HG03457 (cell line): ENCODE results near the gene SNTB2.

Source experiments
- ATAC-seq: cut with Tn5 transposase; IDR thresholded peaks from one replicate; pipeline ENCODE4 v1.9.1; 2021; ENCODE audit warnings: moderate number of reproducible peaks; ENCODE audit not compliant: unreplicated experiment

Gene SNTB2

DNA sequence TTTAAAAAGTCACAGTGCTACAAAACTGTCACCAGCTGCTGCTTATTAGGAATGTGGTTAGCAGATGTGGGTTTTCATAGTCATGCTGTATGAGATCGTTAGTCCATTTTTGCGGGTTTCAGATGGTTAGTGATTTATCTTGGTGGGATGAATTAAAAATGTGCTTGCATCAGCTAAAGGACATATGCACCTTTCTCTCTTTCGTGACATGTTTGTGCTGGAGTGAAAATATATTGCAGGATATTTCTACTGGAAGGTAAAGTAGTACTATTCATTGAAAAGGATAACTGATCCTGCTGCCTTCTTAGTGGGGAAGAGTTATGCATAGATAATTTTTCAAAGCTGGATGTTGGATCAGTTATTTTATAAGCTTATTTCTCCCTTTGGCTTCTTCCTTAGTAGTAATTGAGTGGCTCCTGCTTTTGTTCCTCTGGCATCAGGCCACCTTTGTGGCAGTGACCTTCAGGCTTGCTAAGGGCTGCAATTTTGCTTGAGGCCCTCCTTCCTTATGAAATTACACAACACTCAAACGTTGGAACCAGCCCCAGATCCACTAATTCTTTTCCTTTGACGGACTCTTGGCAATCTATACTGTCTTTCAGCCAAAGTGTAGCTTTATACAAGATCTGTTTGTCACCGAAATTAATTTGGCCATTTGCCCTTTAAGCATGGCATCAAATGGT, 7.5 kb upstream of the SNTB2 start:
- no peak for ATAC-seq

DNA sequence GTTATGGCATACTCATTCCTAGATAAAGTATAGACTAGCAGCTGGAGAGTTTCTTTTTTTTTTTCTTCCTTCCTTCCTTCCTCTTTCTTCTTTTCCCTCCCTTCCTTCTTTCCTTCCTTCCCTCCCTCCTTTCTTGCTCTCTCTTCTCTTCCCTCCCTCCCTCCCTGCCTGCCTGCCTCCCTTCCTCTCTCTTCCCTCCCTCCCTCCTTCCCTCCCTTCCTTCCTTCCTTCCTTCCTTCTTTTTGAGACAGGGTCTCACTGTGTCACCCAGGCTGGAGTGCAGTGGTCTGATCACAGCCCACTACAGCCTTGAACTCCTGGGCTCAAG, 7.0 kb upstream of the SNTB2 start:
- ATAC-seq = no peak

DNA sequence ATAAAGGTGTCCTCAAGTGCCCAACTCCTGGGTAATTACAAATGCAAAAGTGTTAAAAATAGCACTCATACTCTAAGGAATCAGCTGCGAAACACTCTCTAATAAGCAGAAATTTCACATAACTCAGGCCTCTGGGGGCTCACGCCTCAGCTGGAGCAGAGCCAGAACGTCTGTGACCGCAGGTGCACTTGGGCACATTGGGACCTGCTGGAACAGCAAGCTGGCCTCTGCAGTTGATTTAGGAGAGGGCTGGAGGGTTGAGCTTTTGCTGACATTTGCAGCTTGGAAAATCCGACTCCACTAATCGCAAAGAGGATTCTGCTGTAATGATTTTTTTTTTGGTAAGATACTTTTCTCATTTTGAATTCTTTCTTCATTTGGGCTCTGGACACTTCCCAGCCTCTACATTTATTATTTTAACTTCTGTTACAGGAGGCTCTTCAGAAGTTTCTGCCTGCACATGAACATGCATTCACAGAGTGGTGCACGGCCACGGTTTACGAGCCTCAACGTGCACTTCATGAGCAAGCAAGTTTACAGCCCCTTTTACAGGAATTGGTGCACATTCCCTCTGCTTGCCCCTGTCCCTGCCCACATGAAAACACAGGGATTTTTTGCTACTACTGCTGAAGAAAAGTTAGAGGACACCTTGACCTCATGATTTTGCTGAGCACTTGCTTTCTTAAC, 4.1 kb upstream of the SNTB2 start:
- ATAC-seq = no peak

DNA sequence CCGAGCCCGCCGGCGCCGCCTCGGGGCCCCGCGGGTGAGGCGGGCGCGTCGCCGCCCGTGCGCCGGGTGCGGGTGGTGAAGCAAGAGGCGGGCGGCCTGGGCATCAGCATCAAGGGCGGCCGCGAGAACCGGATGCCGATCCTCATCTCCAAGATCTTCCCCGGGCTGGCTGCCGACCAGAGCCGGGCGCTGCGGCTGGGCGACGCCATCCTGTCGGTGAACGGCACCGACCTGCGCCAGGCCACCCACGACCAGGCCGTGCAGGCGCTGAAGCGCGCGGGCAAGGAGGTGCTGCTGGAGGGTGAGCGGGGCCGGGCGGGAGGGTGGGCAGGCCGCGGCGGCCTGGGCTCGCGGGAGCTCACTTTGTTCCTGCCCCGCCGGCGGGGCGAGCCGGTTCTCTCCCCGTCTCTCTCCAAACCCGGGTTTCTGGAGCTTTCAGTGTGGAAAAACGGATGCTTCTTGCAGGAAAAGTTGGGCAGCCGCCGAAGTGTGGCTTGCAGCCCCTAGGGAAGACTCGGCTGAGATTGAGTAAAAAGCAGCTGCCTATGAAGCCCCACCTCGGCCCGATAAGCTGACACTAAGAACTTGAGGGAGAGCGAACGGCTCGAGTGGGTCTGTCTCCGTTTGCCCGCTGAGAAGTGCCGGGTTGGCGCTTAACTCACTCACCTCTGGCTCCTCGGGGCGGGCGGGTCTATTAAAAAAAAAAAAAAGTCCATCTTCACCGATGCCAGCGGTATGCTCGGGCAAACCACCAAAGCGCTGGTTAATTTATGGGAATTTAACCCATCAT, 677 bp downstream of the SNTB2 start:
- peak; percentile 26 for ATAC-seq

DNA sequence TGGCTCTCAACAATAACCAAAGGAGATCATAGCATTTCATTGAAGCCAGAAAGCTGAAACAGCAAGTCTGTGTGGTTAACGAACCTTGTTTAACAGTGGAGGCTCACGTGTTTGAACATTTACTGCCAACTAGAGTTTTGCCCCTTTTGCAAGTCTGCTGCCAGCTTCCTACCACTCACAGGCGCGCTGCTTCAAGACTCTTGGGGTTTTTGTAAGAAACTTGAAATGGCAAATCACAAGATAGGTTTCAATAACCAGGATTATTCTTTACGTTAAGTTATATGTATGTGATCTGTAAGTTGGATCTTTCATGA, 1.2 kb downstream of the SNTB2 start:
- ATAC-seq = no peak

- ATAC-seq = no peak
Observed at GRCh38 chr16:69188716-69189115, 1.8 kb downstream of the SNTB2 start.

GRCh38 chr16:69190046-69190588, 3.2 kb downstream of the SNTB2 start:
- no peak for ATAC-seq

DNA sequence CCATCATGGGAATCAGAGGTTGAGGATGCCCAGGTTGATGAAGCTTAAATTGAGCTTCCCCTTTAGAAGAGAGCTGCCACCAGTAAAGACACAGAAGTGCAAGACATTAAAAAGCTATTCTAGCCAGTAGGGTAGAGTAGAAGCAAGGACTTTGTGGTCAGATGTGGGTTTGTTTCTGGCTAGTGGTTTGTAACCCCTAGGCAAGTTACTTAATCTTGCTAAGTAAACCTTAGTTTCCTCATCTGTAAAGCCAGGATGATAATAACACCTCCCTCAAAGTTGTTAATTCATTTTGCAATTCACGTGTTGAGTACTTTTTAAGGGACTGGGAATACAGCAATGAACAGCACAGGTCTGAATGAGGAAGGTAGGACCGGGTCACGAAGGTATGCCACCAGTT, 3.6 kb downstream of the SNTB2 start:
- no peak for ATAC-seq

- ATAC-seq = no peak
Observed at GRCh38 chr16:69191136-69191535, 4.2 kb downstream of the SNTB2 start.

GRCh38 chr16:69193855-69194254, 6.9 kb downstream of the SNTB2 start:
- ATAC-seq = no peak

- ATAC-seq = no peak
Observed at GRCh38 chr16:69194488-69194887, 7.5 kb downstream of the SNTB2 start.

DNA sequence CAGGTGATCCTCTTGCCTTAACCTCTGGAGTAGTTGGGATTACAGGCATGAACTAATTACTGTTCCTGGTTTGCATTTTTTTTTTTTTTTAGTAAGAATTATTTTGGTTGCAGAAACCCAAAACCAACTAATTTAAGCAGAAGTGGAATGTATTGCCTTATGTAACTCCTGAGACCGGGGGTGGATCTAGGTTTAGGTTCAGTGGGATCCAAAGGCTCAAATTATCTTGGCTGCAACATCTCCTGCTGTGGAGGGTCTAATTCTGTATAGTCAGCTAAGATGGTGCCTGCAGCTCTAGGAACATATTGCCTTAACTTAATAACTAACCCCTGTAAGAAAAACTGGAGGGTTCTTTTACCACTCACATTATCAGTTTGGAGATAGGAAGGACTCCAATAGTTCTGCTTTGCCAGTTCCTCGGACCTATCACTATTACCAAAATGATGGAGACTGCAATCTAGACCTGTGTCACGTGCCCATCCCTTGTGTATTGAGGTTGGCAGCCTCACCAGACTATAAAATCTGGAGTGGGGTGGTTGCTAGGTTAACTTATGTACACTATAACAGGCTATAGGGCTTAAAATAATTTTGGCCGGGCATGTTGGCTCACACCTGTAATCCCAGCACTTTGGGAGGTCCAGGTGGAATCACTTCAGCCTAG, 8.5 kb downstream of the SNTB2 start:
- ATAC-seq = no peak

GRCh38 chr16:69197573-69197972, 10.6 kb downstream of the SNTB2 start:
- ATAC-seq = no peak

DNA sequence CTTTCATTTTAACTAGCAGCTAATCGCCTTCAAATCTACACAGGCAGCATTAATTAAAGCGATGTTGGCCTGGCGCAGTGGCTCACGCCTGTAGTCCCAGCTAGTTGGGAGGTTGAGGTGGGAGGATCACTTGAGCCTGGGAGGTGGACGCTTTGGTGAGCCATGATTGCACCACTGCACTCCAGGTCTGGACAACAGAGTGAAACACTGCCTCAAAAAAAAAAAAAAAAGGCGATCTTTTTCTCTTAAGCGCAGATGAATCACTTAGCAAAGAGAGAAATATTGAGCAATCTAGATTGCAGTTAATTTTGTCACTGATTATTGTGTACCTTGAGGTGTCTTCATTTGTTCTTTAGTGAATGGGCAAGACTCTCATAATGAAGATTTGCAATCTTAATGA, 12.4 kb downstream of the SNTB2 start:
- no peak for ATAC-seq

GRCh38 chr16:69201291-69201690, 14.3 kb downstream of the SNTB2 start:
- no peak for ATAC-seq

- no peak for ATAC-seq
Observed at GRCh38 chr16:69201787-69202186, 14.8 kb downstream of the SNTB2 start.

GRCh38 chr16:69204172-69204571, 17.2 kb downstream of the SNTB2 start:
- ATAC-seq = no peak

DNA sequence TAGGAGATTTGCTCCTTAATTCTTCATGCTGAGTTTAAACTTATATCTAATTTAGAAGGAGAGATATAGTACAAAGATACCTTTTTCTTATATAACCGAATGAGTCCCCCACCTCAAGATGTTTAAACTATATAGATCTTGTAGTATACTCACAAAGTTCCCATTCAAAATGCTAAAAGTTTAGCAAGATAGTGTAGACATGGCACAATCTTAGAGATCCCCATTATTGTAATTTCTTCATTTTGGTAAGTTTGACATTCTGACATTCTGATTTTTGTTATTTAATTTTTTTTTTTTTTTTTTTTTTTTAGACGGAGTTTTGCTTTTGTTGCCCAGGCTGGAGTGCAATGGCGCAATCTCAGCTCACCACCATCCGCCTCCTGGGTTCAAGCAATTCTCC, 22.8 kb downstream of the SNTB2 start:
- ATAC-seq = no peak

DNA sequence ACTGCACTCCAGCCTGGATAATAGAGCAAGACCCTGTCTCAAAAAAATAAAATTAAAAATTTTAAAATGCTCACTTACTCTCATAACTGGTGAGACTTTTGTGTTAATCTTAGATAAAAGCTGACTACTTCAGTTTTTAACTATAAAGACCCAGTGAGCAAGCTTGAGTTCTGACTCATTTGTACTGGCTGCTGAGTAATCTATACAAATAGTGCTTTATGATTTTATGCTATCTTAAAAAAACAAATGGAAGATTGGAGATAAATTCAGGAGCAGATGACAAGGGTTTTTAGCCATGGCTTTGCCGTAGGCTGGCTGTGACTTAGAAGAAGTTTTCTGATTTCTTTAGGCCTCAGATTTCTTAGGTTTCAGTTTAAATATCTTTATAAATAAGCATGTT, 30.5 kb downstream of the SNTB2 start:
- ATAC-seq = no peak

DNA sequence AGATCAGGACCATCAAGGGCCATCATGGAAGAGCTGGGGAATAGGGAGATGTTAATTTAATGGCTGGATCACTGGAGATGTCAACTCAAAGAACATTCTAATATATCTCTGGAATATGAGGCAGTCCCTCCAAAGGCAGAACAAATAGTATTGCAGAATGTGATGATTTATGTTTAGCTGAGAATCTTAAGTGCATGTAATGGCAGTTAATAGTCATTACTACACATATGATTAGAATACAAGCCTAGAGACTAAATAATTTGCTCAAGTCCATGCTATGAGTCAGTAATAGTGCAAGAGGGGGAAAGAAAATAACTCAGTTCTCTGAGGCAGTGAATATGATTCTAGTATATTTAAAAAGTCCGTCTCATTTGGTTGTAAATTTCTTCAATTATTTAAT, 32.3 kb downstream of the SNTB2 start:
- no peak for ATAC-seq

DNA sequence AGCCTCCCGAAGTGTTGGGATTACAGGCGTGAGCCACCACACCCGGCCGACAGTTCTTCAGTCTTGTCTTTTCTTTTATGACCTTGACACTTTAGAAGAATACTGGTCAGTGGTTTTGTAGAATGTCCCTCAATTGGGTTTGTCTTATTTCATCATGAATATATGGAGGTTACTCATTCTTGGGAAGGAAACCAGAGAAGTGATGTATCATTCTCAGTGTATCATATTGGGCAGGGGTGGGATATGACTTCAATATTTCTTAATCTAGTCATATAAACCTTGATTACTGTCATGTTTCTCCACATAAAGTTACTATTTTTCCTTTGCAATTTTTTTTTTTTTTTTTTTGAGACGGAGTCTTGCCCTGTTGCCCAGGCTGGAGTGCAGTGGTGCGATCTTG, 36.9 kb downstream of the SNTB2 start:
- ATAC-seq = no peak

GRCh38 chr16:69225121-69225520, 38.2 kb downstream of the SNTB2 start:
- ATAC-seq = no peak
